ENCODE measurements around the gene COL21A1. TPM values are rescaled to one million over a fixed set of nuclear protein-coding genes. Genes with fewer than 3 reads are reported as not detected.

The COL21A1 gene
- total RNA-seq, 4 donors from 2014 or later, result 4.2 to 15.2 (median 4.9) TPM

DNA sequence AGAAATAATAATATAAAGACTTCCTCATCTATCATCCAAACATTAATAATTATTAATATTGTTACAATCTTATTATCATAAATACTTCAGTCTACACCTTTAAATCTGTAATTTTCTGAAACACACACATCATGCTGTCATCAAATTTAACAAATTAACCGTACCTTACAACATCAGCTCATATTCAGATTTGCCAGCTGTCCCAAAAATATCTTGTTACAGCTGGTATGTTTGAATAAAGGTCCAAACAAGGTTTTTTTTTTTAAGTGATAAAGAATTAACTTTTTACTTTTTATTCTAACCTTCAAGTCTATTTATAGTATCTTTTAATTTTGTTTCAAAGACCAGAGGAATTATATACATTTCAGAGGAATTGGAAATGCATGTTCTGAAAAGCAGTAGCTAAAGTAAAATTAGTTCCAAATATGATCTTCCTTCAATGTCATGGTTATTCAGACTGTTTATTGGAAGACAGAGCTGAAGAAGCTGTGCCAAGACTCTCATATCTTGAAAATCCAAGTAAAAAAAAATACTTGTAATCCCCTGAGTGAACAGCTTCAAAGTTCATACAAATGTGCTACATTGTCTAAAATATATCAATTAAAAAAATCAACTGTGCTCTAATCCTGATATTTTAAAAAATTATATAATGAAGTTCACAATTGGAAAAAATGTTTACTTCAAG lies 210.3 kb downstream of the COL21A1 start:
- Histone ChIP-seq H3K27ac (no peak overlapping the region), H3K9me3 (no peaks in the 10 kb centered on the region), H3K4me1 (no peaks in the 10 kb centered on the region), H3K36me3 (no peaks in the 10 kb centered on the region), H3K4me3 (no peak overlapping the region), H3K27me3 (no peaks in the 10 kb centered on the region)
- 27% methylated on average over 1 of the region's 1 CpG for WGBS
- DNase-seq (ENCODE audit: low spot score in 2 of 2), result no peak
- no peak for TF ChIP-seq EP300 (IDR thresholded peaks at IDR 0.05)
- TF ChIP-seq POLR2A (IDR thresholded peaks at IDR 0.05), result no peak

DNA sequence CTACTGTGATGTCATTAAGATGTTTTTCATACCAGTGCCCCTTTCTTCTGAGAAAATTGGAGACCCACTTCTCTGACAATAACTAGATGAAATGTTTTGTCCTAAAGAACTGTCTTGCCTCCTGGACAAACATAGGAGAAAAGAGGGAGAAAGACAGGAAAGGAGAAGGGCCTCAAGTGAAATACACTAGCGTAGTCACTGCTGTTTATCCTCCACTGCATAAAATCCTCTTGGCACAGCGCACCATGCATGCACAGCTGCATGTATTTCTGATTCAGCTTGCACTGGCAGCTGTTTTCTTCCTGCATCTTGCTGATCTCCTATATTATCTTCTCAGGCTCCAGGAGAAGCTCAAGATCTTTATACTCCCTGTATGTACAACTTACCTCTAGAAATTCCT lies 214.0 kb downstream of the COL21A1 start:
- TF ChIP-seq EP300 (IDR thresholded peaks at IDR 0.05), result no peak
- TF ChIP-seq, protein P1, sequence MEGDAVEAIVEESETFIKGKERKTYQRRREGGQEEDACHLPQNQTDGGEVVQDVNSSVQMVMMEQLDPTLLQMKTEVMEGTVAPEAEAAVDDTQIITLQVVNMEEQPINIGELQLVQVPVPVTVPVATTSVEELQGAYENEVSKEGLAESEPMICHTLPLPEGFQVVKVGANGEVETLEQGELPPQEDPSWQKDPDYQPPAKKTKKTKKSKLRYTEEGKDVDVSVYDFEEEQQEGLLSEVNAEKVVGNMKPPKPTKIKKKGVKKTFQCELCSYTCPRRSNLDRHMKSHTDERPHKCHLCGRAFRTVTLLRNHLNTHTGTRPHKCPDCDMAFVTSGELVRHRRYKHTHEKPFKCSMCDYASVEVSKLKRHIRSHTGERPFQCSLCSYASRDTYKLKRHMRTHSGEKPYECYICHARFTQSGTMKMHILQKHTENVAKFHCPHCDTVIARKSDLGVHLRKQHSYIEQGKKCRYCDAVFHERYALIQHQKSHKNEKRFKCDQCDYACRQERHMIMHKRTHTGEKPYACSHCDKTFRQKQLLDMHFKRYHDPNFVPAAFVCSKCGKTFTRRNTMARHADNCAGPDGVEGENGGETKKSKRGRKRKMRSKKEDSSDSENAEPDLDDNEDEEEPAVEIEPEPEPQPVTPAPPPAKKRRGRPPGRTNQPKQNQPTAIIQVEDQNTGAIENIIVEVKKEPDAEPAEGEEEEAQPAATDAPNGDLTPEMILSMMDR (IDR thresholded peaks at IDR 0.05), result no peak
- no peak for TF ChIP-seq POLR2A (IDR thresholded peaks at IDR 0.05)
- no peak for TF ChIP-seq POLR2AphosphoS5 (IDR thresholded peaks at IDR 0.05)
- no peak for DNase-seq (ENCODE audit: low spot score in 2 of 2)
- Histone ChIP-seq H3K4me3 (no peak overlapping the region), H3K9me3 (no peaks in the 10 kb centered on the region), H3K27me3 (no peaks in the 10 kb centered on the region), H3K4me1 (no peaks in the 10 kb centered on the region), H3K36me3 (no peaks in the 10 kb centered on the region), H3K27ac (no peak overlapping the region)
- WGBS, result 93% methylated on average over 2 of the region's 2 CpGs

GRCh38 chr6:56032715-56033260 lies 214.6 kb downstream of the COL21A1 start:
- no peak for DNase-seq (ENCODE audit: low spot score in 2 of 2)
- WGBS, result 56% methylated on average over 2 of the region's 2 CpGs
- no peak overlapping the region for H3K27ac ChIP-seq
- H3K36me3 ChIP-seq, result no peaks in the 10 kb centered on the region
- H3K4me3 ChIP-seq, result no peak overlapping the region
- TF ChIP-seq, protein P1 (IDR thresholded peaks at IDR 0.05), result no peak
- no peak for TF ChIP-seq EP300 (IDR thresholded peaks at IDR 0.05)
- no peak for TF ChIP-seq POLR2A (IDR thresholded peaks at IDR 0.05)
- TF ChIP-seq POLR2AphosphoS5 (IDR thresholded peaks at IDR 0.05), result no peak
- H3K9me3 ChIP-seq, result no peaks in the 10 kb centered on the region
- no peaks in the 10 kb centered on the region for H3K4me1 ChIP-seq
- H3K27me3 ChIP-seq, result no peaks in the 10 kb centered on the region

GRCh38 chr6:56027865-56028264 lies 219.5 kb downstream of the COL21A1 start:
- TF ChIP-seq POLR2A (IDR thresholded peaks at IDR 0.05) (no peak), EP300 (IDR thresholded peaks at IDR 0.05) (no peak), POLR2AphosphoS5 (IDR thresholded peaks at IDR 0.05) (no peak)
- TF ChIP-seq, protein P1 (IDR thresholded peaks at IDR 0.05), result no peak
- 77% methylated on average over 2 of the region's 2 CpGs for WGBS
- H3K4me1 ChIP-seq, result no peaks in the 10 kb centered on the region
- no peak for DNase-seq (ENCODE audit: low spot score in 2 of 2)
- H3K36me3 ChIP-seq, result no peaks in the 10 kb centered on the region
- H3K27me3 ChIP-seq, result no peaks in the 10 kb centered on the region
- no peak overlapping the region for H3K27ac ChIP-seq
- H3K4me3 ChIP-seq, result no peak overlapping the region
- H3K9me3 ChIP-seq, result no peaks in the 10 kb centered on the region

DNA sequence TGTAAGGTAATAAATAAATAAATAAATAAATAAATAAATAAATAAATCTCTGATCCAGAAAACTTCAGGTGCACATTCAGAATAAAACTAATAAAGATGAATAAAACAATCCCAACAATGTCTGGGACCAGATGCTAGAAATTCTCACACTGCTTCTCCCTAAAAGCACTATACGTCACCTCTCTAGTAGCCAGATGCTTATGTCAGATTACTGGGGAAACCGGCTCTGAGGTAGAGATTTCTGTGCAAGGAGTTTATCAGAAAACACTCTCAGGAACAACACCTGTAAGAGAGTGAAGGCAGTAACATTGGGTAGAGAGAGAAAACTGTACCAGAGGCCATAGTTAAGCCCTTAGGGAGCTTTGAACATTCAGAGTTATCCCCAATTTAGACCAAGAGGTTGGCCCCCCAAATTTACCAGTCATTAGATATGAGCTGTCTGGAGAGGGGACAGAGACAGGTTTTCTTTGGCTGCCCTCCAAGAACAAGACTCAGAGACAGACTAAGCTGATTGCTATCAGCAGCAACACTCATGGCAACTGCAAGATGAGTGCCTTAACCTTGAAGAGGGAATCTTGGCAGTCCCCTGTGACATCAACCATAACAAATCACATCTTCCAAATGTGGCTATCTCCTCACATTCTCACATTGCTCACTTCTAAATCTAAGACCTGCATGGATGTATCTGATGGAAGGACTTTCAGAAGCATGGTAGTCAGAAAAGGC lies 220.8 kb downstream of the COL21A1 start:
- no peak overlapping the region for H3K4me3 ChIP-seq
- no peak for TF ChIP-seq POLR2A (IDR thresholded peaks at IDR 0.05)
- TF ChIP-seq, protein P1 (IDR thresholded peaks at IDR 0.05), result no peak
- TF ChIP-seq EP300 (IDR thresholded peaks at IDR 0.05), result no peak
- TF ChIP-seq POLR2AphosphoS5 (IDR thresholded peaks at IDR 0.05), result no peak
- WGBS, result 62% methylated on average over 2 of the region's 2 CpGs
- H3K4me1 ChIP-seq, result no peaks in the 10 kb centered on the region
- H3K9me3 ChIP-seq, result no peaks in the 10 kb centered on the region
- no peaks in the 10 kb centered on the region for H3K36me3 ChIP-seq
- no peak overlapping the region for H3K27ac ChIP-seq
- DNase-seq (ENCODE audit: low spot score in 2 of 2), result no peak
- H3K27me3 ChIP-seq, result no peaks in the 10 kb centered on the region
